Esophagus muscularis mucosa (tissue), 4 donors: ENCODE measurements around the gene DEAF1. TPM values are rescaled to one million over a fixed set of nuclear protein-coding genes. Genes with fewer than 3 reads are reported as not detected.

Experiments used
- DNase-seq: peaks from one replicate; pipeline ENCODE4 v3.0.0-alpha.2; 2017; ENCODE audit errors: extremely low spot score
- H3K27ac ChIP-seq, 4 donors: fragments of 200-600 bp; sonication (generic); replicated peaks in 1 of 4; 1 replicate in 3 of 4; 2 replicates in 1 of 4; pipeline ENCODE4 v1.5.1; 2016 to 2019; ENCODE audit warnings: mild to moderate bottlenecking in 1 of 4
- H3K27me3 ChIP-seq, 4 donors: fragments of 200-600 bp; sonication (generic); one replicate each; pipeline versions ENCODE4 v1.5.1 to v1.6.0; 2016 to 2019
- H3K36me3 ChIP-seq, 4 donors: fragments of 200-600 bp; sonication (generic); one replicate each; pipeline ENCODE4 v1.5.1; 2016 to 2019
- H3K4me1 ChIP-seq, 4 donors: fragments of 200-600 bp; sonication (generic); one replicate each; pipeline ENCODE4 v1.5.1; 2016 to 2019
- H3K4me3 ChIP-seq, 4 donors: fragments of 200-600 bp; sonication (generic); 1 replicate in 2 of 4; 2 replicates in 2 of 4; pipeline ENCODE4 v1.5.1; 2016 to 2019; ENCODE audit warnings: mild to moderate bottlenecking in 4 of 4, moderate library complexity in 1 of 4
- H3K9me3 ChIP-seq, 4 donors: fragments of 200-600 bp; sonication (generic); 1 replicate in 3 of 4; 2 replicates in 1 of 4; pipeline ENCODE4 v1.5.1; 2016 to 2019
- EP300 ChIP-seq: sonication (generic); formaldehyde crosslinking; IDR thresholded peaks from one replicate; pipeline ENCODE4 v1.6.1; 2017; ENCODE audit warnings: antibody characterized with exemption
- POLR2A ChIP-seq: fragments of 450-650 bp; IDR thresholded peaks from one replicate; pipeline ENCODE4 v1.6.1; 2017; ENCODE audit warnings: antibody characterized with exemption, moderate library complexity, mild to moderate bottlenecking, low read depth
- POLR2AphosphoS5 ChIP-seq, 2 donors: sonication (generic); formaldehyde crosslinking; IDR thresholded peaks; one replicate each; pipeline ENCODE4 v1.6.1; 2017; ENCODE audit warnings: antibody characterized with exemption in 2 of 2
- WGBS: methylation state at CpG from one replicate; pipeline ENCODE4 v1.1.5; 2018; 5-methylcytosine and 5-hydroxymethylcytosine counted together
- intact Hi-C: fragments of 100-400 bp; cut with DNase I; formaldehyde crosslinking; loops from one replicate; pipeline ENCODE4 v1.15.1; 2023
- total RNA-seq, 4 donors: library from RNA; depleted of rRNA; stranded (reverse); fragments of >200 nt; gene quantifications; one replicate each; pipeline versions ENCODE4 v1.1.0 to v1.2.1, GENCODE V29; 2016
- TF ChIP-seq, protein P1 (sequence below), 3 experiments: fragments of 200-600 bp in 2 of 3; fragments of 450-650 bp in 1 of 3; sonication (generic) in 2 of 3; IDR thresholded peaks; one replicate each; pipeline ENCODE4 v1.5.1; 2017 to 2019; ENCODE audit warnings: antibody characterized with exemption in 3 of 3, mild to moderate bottlenecking in 2 of 3, moderate library complexity in 1 of 3

DEAF1 gene
- total RNA-seq, 4 donors from 2014 or later = 24.9 to 57.1 (median 39.4) TPM

- no peak for DNase-seq
- no peak for TF ChIP-seq EP300
- TF ChIP-seq, protein P1, sequence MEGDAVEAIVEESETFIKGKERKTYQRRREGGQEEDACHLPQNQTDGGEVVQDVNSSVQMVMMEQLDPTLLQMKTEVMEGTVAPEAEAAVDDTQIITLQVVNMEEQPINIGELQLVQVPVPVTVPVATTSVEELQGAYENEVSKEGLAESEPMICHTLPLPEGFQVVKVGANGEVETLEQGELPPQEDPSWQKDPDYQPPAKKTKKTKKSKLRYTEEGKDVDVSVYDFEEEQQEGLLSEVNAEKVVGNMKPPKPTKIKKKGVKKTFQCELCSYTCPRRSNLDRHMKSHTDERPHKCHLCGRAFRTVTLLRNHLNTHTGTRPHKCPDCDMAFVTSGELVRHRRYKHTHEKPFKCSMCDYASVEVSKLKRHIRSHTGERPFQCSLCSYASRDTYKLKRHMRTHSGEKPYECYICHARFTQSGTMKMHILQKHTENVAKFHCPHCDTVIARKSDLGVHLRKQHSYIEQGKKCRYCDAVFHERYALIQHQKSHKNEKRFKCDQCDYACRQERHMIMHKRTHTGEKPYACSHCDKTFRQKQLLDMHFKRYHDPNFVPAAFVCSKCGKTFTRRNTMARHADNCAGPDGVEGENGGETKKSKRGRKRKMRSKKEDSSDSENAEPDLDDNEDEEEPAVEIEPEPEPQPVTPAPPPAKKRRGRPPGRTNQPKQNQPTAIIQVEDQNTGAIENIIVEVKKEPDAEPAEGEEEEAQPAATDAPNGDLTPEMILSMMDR (IDR thresholded peaks at IDR 0.05) = no peak
- TF ChIP-seq POLR2A = no peak
- no peak for TF ChIP-seq POLR2AphosphoS5 (IDR thresholded peaks at IDR 0.05)
- Histone ChIP-seq H3K36me3 (peaks cover 11 to 55% (median 29%) of the 10 kb centered on the region in 4 donors), H3K4me3 (no peak overlapping the region), H3K27ac (peak overlapping the region in 3 of 4 donors; percentile 12 to 54 (median 47)), H3K9me3 (no peaks in the 10 kb centered on the region), H3K4me1 (peaks cover 24 to 63% (median 57%) of the 10 kb centered on the region in 4 donors), H3K27me3 (peaks cover 0 to 31% (median 0%) of the 10 kb centered on the region in 4 donors)
- 89% methylated on average over 6 of the region's 9 CpGs for WGBS
- intact Hi-C loops = no loop called here
Observed at GRCh38 chr11:703506-703905, 8.5 kb upstream of the DEAF1 start.

DNA sequence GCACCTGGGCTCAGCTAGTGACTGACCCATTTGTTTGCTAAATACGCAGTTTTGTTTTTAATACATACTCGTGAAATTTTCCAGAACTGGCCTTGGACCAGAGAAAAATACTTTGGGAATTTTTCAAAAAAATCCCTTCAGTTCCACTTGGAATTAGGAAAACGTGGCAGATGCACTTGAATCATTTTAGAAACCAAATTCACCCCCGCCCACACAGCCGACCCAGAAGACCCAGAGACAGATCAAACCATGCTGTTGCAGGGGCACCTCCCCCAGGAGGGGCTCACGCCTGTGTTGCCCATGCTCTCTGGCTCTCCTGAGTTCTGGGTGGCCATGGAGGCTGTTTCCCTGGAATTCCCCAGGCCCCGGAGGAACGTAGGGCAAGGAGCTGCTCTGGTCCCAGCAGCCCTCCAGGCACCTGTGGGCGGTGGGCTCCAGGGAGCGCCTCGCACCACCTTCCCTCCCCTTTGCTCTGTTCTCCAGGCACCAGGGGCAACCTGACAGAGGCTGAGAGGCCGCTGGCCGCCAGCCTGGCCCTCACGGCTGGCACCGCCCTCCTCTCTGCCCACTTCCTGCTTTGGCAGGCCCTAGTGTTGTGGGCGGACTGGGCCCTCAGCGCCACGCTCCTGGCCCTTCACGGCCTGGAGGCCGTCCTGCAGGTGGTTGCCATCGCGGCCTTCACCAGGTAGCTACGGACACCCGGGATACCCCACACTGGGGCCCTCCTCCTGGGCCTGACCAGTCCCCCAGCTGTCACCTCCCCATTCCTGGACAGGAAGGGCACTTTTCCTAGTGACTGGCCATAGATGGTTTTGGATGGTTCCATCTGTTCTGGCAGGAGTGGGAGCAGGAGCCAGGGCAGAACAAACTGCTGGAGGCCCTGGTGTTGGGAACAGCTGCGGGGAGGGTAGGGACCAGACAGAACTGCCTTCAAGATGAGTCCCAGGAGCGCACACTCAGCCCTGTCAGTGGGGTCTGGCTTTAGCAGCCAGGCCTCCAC, 7.7 kb upstream of the DEAF1 start:
- H3K4me3 ChIP-seq = no peak overlapping the region
- DNase-seq = no peak
- H3K4me1 ChIP-seq = peaks cover 30 to 69% (median 63%) of the 10 kb centered on the region in 4 donors
- H3K27ac ChIP-seq = peak overlapping the region; percentile 1 to 54 (median 30)
- H3K9me3 ChIP-seq = no peaks in the 10 kb centered on the region
- peaks cover 0 to 23% (median 0%) of the 10 kb centered on the region in 4 donors for H3K27me3 ChIP-seq
- 77% methylated on average over 26 of the region's 26 CpGs for WGBS
- TF ChIP-seq EP300 (no peak), POLR2A (no peak), POLR2AphosphoS5 (IDR thresholded peaks at IDR 0.05) (no peak)
- intact Hi-C loops = no loop called here
- peaks cover 11 to 55% (median 29%) of the 10 kb centered on the region in 4 donors for H3K36me3 ChIP-seq

- Histone ChIP-seq H3K4me1 (peaks cover 28 to 69% (median 64%) of the 10 kb centered on the region in 4 donors), H3K9me3 (no peaks in the 10 kb centered on the region), H3K36me3 (peaks cover 11 to 55% (median 29%) of the 10 kb centered on the region in 4 donors), H3K27me3 (peaks cover 0 to 15% (median 0%) of the 10 kb centered on the region in 4 donors), H3K4me3 (no peak overlapping the region), H3K27ac (peak overlapping the region in 1 of 4 donors; percentile 47)
- no peak for DNase-seq
- intact Hi-C loops = no loop called here
- WGBS = 94% methylated on average over 12 of the region's 22 CpGs
- no peak for TF ChIP-seq POLR2A
- TF ChIP-seq EP300 = no peak
- no peak for TF ChIP-seq POLR2AphosphoS5 (IDR thresholded peaks at IDR 0.05)
- TF ChIP-seq, protein P1 (IDR thresholded peaks at IDR 0.05) = no peak
Observed at GRCh38 chr11:701741-702461, 6.9 kb upstream of the DEAF1 start.

DNA sequence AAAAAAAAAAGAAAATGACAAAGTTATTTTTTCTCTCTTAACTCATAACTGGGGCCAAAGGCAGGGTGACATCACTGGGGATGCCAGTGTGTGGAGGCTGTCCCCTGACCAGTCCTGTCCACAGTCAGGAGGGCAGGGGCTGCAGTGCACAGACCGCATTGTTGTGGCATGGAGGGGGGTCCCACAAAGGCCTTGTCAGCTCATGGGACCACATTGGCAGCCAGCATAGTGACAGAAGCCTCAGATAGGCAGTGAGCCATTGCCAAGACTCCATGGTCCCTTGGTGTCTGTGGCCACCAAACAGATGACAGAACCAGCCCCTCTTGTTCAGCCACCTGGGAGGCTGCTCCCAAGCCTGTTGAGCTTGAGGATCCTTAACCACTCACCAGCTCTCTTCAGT, 4.7 kb upstream of the DEAF1 start:
- TF ChIP-seq POLR2AphosphoS5 (IDR thresholded peaks at IDR 0.05) (no peak), EP300 (no peak), POLR2A (no peak)
- TF ChIP-seq, protein P1 (IDR thresholded peaks at IDR 0.05) = no peak
- Histone ChIP-seq H3K9me3 (no peaks in the 10 kb centered on the region), H3K4me1 (peaks cover 18 to 57% (median 50%) of the 10 kb centered on the region in 4 donors), H3K36me3 (peaks cover 11 to 52% (median 29%) of the 10 kb centered on the region in 4 donors), H3K27me3 (no peaks in the 10 kb centered on the region), H3K27ac (peak overlapping the region in 2 of 4 donors; percentile 31 to 99), H3K4me3 (no peak overlapping the region)
- DNase-seq = no peak
- WGBS = 89% methylated on average over 1 of the region's 1 CpG
- intact Hi-C loops = no loop called here
